GM23338 (cell line): ENCODE results near the gene TTBK2.

Source experiments
- CTCF ChIP-seq, 2 experiments: fragments of 200-600 bp in 1 of 2; sonication (generic) in 1 of 2; conservative IDR thresholded peaks; 2 replicates each; pipeline versions ENCODE4 v1.5.1 to v1.6.1; 2016 to 2017; ENCODE audit warnings: antibody characterized with exemption in 2 of 2, low read depth in 2 of 2, mild to moderate bottlenecking in 2 of 2, moderate library complexity in 1 of 2
- JUNB ChIP-seq: IDR thresholded peaks from one replicate; pipeline ENCODE4 v1.6.1; 2016; ENCODE audit warnings: antibody characterized with exemption; ENCODE audit not compliant: unreplicated experiment
- POLR2AphosphoS5 ChIP-seq: IDR thresholded peaks from 2 replicates; pipeline ENCODE4 v1.6.1; 2016; ENCODE audit warnings: antibody characterized with exemption, low read depth

DNA sequence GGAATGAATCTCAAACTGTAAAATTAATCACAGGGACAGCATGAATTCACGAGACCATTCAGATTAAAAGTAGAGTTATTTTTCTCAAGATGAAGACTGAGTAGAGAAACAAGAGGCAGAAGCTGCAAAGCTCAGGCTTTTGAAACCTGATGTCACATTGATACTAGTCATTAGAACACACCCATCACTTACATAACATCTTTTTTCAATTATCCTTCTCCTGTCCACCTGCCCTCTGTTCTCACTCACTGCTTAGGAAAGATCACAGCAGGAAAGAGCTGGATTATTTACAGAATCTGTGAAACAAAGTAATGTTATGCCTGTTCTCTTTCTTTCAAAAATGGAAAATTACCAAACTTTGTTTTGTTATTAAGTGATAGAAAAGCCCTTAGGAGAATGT is 111.7 kb downstream of the TTBK2 start:
- TF ChIP-seq JUNB = no peak
- no peak for TF ChIP-seq CTCF (conservative IDR thresholded peaks at IDR 0.05; ENCODE audit: low read depth in 2 of 2)
- no peak for TF ChIP-seq POLR2AphosphoS5
